GM18505 (cell line): ENCODE measurements around the gene LYZL6.

Source experiments
- ATAC-seq: cut with Tn5 transposase; IDR thresholded peaks from one replicate; pipeline ENCODE4 v1.9.1; 2021; ENCODE audit not compliant: unreplicated experiment
- POLR2A ChIP-seq: IDR thresholded peaks from 4 replicates; pipeline ENCODE4 v1.6.1; 2011; ENCODE audit warnings: borderline replicate concordance; ENCODE audit not compliant: insufficient read depth, insufficient read length; ENCODE audit errors: extremely low read depth

LYZL6 gene

GRCh38 chr17:35943537-35943936 lies at the start of gene LYZL6:
Gene LYZL6 (minus strand): TSS chr17:35943713. CDS start chr17:35939356, 4,357 bp downstream.
- no peak for TF ChIP-seq POLR2A
- no peak for ATAC-seq

- no peak for ATAC-seq
- no peak for TF ChIP-seq POLR2A
Measured at GRCh38 chr17:35991075-35991474, 47.6 kb upstream of the LYZL6 start.

GRCh38 chr17:35988164-35988563 lies 44.7 kb upstream of the LYZL6 start:
- TF ChIP-seq POLR2A = no peak
- ATAC-seq = no peak

GRCh38 chr17:35986643-35987042 lies 43.1 kb upstream of the LYZL6 start, which contains the start of gene CCL14:
Gene CCL14 (minus strand): TSS chr17:35986729. CDS start chr17:35986649, 80 bp downstream.
- no peak for TF ChIP-seq POLR2A
- no peak for ATAC-seq

- TF ChIP-seq POLR2A = no peak
- ATAC-seq = no peak
Measured at GRCh38 chr17:35984140-35984539, 40.6 kb upstream of the LYZL6 start.

- TF ChIP-seq POLR2A = no peak
- ATAC-seq = no peak
Measured at GRCh38 chr17:35982409-35983191, 39.1 kb upstream of the LYZL6 start.

GRCh38 chr17:35981908-35982330 lies 38.4 kb upstream of the LYZL6 start:
- no peak for TF ChIP-seq POLR2A
- ATAC-seq = no peak

GRCh38 chr17:35981246-35981645 lies 37.7 kb upstream of the LYZL6 start, which contains the start of gene CCL16:
Gene CCL16 (minus strand): TSS chr17:35981497. CDS start chr17:35981420, 77 bp downstream.
- no peak for TF ChIP-seq POLR2A
- ATAC-seq = no peak

- no peak for ATAC-seq
- no peak for TF ChIP-seq POLR2A
Measured at GRCh38 chr17:35978346-35978745, 34.8 kb upstream of the LYZL6 start.

GRCh38 chr17:35977509-35977908 lies 34.0 kb upstream of the LYZL6 start:
- ATAC-seq = no peak

GRCh38 chr17:35973333-35974260 lies 30.1 kb upstream of the LYZL6 start:
- no peak for ATAC-seq
- no peak for TF ChIP-seq POLR2A

More at GRCh38 chr17:35977509-35977908, 34.0 kb upstream of the LYZL6 start:
- no peak for TF ChIP-seq POLR2A

GRCh38 chr17:35972945-35973332 lies 29.4 kb upstream of the LYZL6 start:
- no peak for ATAC-seq

GRCh38 chr17:35972535-35972934 lies 29.0 kb upstream of the LYZL6 start:
- ATAC-seq = no peak
- TF ChIP-seq POLR2A = no peak

More at GRCh38 chr17:35972945-35973332, 29.4 kb upstream of the LYZL6 start:
- no peak for TF ChIP-seq POLR2A
